Stimulated activated CD4-positive, alpha-beta T cell treated with anti-CD3 and anti-CD28 coated beads, TNF-alpha, amount 100 ng/mL, for 48 hours (primary cell): ENCODE data around the gene ZMYND11.
"Not testable (repeated sequence)": the region's sequence is repeated elsewhere in the genome, so short reads cannot be mapped to it uniquely, and the experiment has no call there.

Experiments
- DNase-seq, 3 donors: peaks; one replicate each; pipeline ENCODE4 v3.0.0-alpha.2; 2020; ENCODE audit warnings: low read depth in 3 of 3

Gene ZMYND11

GRCh38 chr10:282294-283139 is 147.3 kb downstream of the ZMYND11 start:
- no peak for DNase-seq

DNA sequence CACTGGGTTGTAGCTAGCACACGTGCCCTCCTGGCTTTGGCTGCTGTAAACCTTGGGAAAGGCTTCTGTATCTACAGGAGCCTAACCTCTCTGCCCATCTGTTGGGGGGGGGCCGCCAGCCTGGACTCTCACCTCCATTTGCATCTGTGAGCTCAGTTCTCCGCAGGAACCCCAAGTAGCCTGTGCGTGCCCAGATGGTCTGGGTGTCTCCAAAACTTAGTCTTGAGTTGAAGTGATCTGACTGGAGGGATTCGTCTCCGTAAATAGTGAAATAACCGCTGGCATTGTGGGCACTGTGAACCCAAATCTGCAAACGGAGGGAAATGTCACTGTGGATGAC is 147.9 kb downstream of the ZMYND11 start:
- no peak for DNase-seq

DNA sequence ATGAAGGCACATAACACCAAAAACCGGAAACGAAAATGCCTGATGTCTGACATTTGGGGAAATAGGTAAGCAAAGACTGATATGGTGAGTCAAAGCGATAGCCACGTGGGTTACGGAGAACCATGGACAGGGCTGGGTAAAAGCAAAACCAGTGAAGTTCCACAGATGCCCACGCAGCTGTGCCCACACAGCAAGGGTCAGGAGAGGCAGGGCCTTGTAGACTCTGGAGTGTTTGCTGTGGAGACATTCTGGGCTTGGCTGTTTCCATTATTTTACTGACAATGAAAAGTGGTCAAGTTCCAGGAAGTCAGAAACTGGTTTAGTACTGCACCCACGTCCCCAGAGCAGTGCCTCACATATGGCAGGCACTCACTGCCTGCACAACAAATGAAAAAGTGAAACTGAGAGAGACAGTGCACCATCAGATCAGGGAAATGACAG is 148.7 kb downstream of the ZMYND11 start:
- peak; percentile 22 to 36 (median 35) for DNase-seq

DNA sequence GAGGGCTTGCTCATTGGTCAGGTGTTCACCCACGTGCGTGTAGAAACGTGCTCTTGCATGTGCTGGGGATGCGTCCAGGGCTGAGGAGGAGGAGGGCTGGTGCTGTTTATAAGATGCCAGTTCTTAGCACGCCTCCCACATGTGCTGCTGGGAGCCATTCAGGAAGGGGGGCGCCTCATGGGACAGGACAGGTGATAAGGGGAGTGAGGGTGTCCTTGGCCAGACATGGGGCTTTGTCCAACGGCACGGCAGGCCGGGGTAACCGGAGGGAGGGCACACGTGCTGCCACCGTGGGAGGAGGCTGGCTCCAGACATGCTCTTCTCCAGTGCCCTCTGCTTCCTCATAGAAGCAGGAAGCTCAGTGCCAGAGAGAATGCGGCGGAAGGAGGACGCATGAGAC is 150.0 kb downstream of the ZMYND11 start:
- no peak for DNase-seq

DNA sequence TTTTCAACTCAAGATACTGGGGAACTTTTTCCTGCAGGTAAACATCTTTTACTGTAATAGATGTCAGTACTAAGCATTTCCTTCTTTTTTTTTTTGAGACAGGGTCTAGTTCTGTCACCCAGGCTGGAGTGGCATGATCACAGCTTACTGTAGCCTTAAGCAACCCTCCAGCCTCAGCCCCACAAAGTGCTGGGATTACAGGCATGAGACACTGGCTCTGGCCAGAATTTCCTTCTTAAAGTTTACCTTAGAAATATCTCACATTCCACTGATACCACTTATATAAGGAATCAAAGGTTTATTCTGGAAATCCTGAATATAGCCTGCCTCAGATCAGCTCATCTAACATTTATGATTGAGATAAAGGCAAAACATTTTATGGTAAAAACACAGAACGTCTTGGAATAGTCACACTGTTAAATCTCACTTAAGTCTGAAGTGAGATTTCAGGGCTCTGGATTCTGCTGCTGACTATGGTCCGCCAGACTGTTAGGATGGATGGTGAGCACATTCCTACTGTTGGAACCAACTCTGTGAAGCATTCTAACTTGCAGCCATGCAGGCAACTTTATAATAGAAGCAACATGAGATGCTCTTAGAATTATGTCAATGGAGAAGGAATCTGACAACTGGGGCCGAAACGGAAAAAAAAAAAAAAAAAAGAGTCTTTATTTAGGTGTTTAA is 151.9 kb downstream of the ZMYND11 start:
- no peak for DNase-seq

DNA sequence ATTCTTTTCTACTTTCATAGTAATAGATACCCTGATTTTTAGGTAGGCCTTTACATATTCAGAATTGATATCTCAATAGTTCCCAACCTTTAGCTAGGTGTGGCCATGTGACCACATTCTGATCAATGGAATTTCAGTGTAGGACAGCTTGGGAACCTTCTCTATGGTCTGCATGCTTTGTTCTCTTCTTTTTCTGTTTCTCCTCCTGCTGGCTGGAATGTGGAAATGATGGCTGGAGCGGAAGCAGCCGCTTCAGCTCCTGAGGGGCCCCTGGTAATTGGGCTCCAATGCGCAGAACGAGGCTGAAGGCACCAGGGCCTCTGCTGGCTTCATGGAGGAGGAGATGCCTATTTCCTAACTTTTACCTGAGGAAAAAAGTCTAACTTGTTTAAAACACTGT is 152.6 kb downstream of the ZMYND11 start:
- DNase-seq: no peak

DNA sequence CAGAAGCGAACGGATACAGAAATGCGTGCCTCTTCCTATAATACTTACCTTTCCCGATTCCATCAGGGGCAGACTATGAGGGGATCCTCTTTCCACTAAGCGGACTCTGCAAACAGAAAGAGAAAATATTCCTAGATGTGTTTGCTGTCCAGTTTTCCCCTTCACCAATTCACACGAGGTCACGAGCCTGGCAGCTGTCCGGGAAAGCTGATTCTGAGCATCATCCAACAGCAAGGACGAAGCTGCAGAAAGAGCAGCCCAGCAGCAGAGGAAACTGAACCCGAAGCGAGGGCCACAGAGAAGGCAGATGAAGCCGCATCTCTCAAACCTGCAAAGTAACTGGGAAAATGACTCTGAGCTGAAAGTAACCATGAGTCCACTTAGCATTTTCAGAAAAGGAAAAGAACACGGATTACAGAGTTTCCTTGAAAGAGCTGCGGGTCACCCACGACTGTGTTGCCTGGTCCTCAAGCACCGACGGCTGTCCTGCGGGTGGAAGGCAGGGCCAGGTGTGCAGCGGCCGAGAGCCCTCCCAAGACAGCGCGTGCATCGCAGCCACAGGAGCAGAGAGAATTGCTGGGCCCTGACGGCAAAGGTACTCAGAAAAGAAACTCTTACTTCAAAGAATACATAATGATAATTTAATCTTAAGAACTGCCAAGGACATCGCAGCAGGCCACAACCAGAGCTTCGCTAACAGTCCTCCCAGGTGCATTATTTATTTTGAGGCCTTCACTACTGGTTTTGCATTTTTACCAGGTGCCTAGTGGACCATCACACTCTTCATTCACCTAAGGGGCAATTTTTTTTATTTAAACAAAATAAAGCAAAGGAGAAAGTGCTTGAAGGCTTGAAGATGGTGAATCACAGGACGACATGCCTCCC is 153.3 kb downstream of the ZMYND11 start:
- DNase-seq: no peak

DNA sequence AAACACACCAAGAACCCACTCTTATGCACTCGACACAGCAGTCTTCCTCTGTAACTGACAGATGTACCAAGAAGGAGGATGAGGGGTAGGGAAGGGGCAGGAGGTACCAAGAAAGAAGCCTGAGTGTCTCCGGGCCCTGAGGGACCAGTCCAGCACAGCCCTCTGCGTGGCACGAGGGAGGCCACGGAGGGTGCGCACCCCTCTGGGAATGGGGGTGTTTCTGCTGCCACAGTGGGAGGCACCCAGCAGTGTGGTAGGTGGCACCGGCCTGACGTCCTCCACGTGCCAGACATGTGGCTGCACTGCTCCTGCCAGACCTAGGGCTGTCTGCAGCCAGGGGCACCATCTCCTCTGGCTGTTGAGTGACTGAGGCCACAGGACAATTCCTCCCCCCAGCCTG is 154.3 kb downstream of the ZMYND11 start:
- DNase-seq: no peak

- DNase-seq: no peak
Measured at GRCh38 chr10:290026-290725, 154.9 kb downstream of the ZMYND11 start.

GRCh38 chr10:293636-294035 is 158.4 kb downstream of the ZMYND11 start:
- DNase-seq: no peak

DNA sequence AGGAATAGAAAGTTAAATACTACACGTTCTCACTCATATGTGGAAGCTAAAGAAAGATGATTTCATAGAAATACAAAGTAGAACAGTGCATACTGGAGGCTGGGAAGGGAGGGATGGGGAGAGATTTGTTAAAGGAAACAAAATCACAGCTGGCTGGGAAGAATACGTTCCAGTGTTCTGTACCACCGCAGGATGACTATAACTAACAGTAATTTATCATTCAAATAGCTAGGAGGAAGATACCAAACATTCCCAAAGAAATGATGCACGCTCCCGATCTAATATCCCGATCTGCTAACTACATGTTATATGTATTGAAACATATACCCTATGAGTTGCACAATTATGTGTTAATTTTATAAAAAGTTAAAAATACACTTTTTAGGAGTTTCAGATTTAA is 162.3 kb downstream of the ZMYND11 start:
- no peak for DNase-seq

GRCh38 chr10:298033-298432 is 162.8 kb downstream of the ZMYND11 start:
- DNase-seq: no peak

DNA sequence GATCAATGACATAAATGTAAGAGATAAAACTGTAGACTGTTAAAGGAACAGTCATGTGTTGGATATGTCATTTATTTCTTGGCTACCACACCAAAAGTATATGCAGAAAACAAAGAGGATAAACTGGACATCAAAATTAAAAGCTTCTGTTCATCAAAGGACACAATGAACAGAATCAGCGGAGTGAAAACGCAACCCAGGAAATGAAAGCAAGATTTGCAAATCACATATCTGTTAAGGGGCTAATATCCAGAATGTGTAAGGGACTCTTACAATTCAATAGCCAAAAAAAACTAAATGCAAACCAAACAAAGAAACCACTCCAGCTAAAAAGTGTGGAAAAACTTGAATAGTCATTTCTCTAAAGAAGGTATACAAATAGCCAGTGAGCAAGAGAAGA is 164.3 kb downstream of the ZMYND11 start:
- DNase-seq: no peak

DNA sequence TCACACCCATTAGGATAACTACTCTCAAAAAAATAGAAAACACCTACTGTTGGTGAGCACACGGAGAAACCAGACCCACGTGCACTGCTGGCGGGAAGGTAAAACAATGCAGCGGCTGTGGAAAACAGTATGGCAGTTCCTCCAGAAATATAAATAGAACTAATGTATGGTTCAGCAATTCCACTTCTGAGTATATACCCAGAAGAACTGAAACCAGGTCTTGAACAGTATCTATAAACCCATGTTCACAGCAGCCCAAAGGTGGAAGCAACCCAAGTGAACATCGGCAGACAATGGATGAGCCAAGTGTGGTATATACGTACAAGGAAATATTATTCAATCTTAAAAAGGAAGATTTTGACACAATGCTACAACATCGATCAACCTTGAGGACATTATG is 164.7 kb downstream of the ZMYND11 start:
- DNase-seq: no peak

DNA sequence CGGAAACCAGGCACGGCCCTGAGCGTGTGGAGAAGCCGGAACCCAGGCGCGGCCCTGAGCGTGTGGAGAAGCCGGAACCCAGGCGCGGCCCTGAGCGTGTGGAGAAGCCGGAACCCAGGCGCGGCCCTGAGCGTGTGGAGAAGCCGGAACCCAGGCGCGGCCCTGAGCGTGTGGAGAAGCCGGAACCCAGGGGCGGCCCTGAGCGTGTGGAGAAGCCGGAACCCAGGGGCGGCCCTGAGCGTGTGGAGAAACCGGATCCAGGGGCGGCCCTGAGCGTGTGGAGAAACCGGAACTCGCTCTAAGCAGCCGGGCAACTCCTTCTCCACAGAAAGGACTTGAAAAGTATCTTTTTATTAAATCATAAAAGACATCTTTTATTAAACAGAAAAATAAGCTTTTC is 165.3 kb downstream of the ZMYND11 start:
- not testable (repeated sequence) for DNase-seq

DNA sequence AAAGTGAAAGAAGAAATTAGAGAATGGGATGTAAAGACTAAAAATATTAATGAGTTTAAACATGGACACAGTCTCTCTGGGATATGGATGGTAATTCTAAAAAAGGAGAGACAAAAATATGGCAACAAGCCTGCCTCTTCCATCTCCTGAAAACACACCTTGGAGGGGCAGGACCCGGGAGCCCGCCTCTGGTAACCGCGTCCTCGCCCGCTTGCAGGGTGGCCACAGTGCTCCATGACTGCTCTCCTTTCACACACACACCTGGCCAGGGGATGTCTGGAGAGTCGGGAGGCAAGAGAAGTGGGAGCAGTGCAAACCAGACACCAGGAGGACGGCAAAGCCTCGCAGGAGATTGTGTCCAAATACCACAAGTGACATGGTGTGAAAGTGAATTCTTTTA is 166.3 kb downstream of the ZMYND11 start:
- DNase-seq: no peak
